SU-DHL-6 (cell line): Measurements from ENCODE around the gene ARVCF.

Experiments
- CTCF ChIP-seq: fragments of 200-600 bp; sonication (generic); IDR thresholded peaks from one replicate; pipeline ENCODE4 v1.5.1; 2017; ENCODE audit warnings: antibody characterized with exemption, mild to moderate bottlenecking, low read length, moderate library complexity; ENCODE audit not compliant: insufficient read depth, poor library complexity, severe bottlenecking
- EZH2phosphoT487 ChIP-seq: fragments of 200-600 bp; sonication (generic), shearing (Covaris generic); conservative IDR thresholded peaks from 2 replicates; pipeline ENCODE4 v1.6.1; 2018; ENCODE audit warnings: mild to moderate bottlenecking, antibody characterized with exemption, low read length, moderate library complexity, mixed read lengths

DNA sequence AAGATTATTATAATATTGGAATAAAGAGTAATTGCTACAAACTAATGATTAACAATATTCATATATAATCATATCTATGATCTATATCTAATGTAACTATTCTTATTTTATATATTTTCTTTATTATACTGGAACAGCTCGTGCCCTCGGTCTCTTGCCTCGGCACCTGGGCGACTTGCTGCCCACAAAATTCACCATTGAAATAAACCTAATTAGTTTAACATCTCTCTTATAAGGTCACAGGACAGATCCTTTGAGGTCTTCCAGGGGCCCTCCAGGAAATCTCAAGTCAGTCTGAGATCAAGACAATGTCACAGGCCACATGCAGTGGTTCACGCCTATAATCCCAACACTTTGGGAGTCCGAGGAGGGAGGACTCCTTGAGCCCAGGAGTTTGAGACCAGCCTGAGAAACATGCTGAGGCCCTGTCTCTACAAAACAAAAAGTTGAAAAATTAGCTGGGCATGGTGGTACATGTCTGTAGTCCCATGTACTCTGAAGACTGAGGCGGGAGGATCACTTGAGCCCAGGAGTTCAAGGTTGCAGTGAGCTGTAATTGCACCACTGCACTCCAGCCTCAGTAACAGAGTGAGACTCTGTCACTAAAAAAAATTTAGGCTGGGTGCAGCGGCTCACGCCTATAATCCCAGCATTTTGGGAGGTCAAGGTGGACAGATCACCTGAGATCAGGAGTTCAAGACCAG lies 68.4 kb downstream of the ARVCF start:
- TF ChIP-seq CTCF (no peak), EZH2phosphoT487 (no peak)
